Measurements from ENCODE around the gene TTF2.

- TF ChIP-seq CTCF (IDR thresholded peaks at IDR 0.05) (no peak), POLR2A (IDR thresholded peaks at IDR 0.05) (no peak)
Observed at GRCh38 chr1:117029685-117030084, 30.4 kb upstream of the TTF2 start.

All from ovary (tissue), 3 donors.